AG04450 (cell line): ENCODE measurements around the gene IMPACT. TPM values are rescaled to one million over a fixed set of nuclear protein-coding genes. Genes with fewer than 3 reads are reported as not detected.

Source experiments
- CTCF ChIA-PET: fragments of 300-600, 350-600 bp; formaldehyde crosslinking; extraction: SDS; loops from one replicate; lab custom pipeline; 2022; ENCODE audit warnings: antibody characterized with exemption, inconsistent platforms; lab: Charles Lee
- POLR2A ChIA-PET: fragments of 350-600 bp; formaldehyde crosslinking; extraction: SDS; loops from one replicate; lab custom pipeline; 2021; ENCODE audit warnings: antibody characterized with exemption, inconsistent platforms; lab: Yijun Ruan, JAX
- DNase-seq: peaks from one replicate; pipeline ENCODE4 v3.0.0-alpha.2; 2011; ENCODE audit warnings: low read depth, low spot score
- H3K27ac ChIP-seq: one replicate; pipeline ENCODE4 v1.5.1; 2012; ENCODE audit warnings: low read depth, low read length, control low read depth
- H3K27me3 ChIP-seq: one replicate; pipeline ENCODE4 v1.6.0; 2012; ENCODE audit warnings: low read length; ENCODE audit not compliant: control insufficient read depth, insufficient read depth
- H3K4me3 ChIP-seq: 2 replicates; pipeline ENCODE4 v1.5.1; 2011; ENCODE audit warnings: mild to moderate bottlenecking, low read depth, low read length, control low read depth
- H3K9me3 ChIP-seq: 2 replicates; pipeline ENCODE4 v1.5.1; 2012; ENCODE audit warnings: low read length; ENCODE audit not compliant: control insufficient read depth, insufficient read depth
- CTCF ChIP-seq: IDR thresholded peaks from 2 replicates; pipeline ENCODE4 v1.5.1; 2011; ENCODE audit warnings: low read depth, low read length, control low read depth, inconsistent platforms
- polyA plus RNA-seq: library from polyadenylated mRNA; depleted of rRNA; stranded (reverse); fragments of >200 nt; gene quantifications from 2 replicates; pipeline ENCODE4 v1.2.3, GENCODE V29; 2011

The IMPACT gene
- polyA plus RNA-seq, 1 experiment = 31.7 TPM

- CTCF ChIA-PET = interaction anchor here (1.4 to 1.5 kb wide), 2 partner anchors 21 to 22 kb away, joined by 6 to 8 read pairs; no protein-coding TSS in a partner anchor
- H3K27ac ChIP-seq = no peak overlapping the region
Observed at GRCh38 chr18:24466771-24467170, 40.3 kb downstream of the IMPACT start.

GRCh38 chr18:24470022-24470618, 43.6 kb downstream of the IMPACT start:
- POLR2A ChIA-PET = interaction anchor here (0.6 kb wide), 1 partner anchor 30 kb away, joined by 6 read pairs; no protein-coding TSS in a partner anchor
- peaks cover 4% of the 10 kb centered on the region for H3K27me3 ChIP-seq
- DNase-seq = no peak
- CTCF ChIA-PET = no interaction called here
- H3K27ac ChIP-seq = no peak overlapping the region
- TF ChIP-seq CTCF = no peak
- H3K9me3 ChIP-seq = no peaks in the 10 kb centered on the region
- no peak overlapping the region for H3K4me3 ChIP-seq

More at GRCh38 chr18:24466771-24467170, 40.3 kb downstream of the IMPACT start:
- DNase-seq = no peak
- POLR2A ChIA-PET = no interaction called here
- no peaks in the 10 kb centered on the region for H3K9me3 ChIP-seq
- peaks cover 4% of the 10 kb centered on the region for H3K27me3 ChIP-seq
- H3K4me3 ChIP-seq = no peak overlapping the region
- no peak for TF ChIP-seq CTCF

- ChIA-PET CTCF (interaction anchor here (1.0 kb wide), 1 partner anchor 18 kb away, joined by 5 read pairs; no protein-coding TSS in a partner anchor), POLR2A (no interaction called here)
- Histone ChIP-seq H3K4me3 (no peak overlapping the region), H3K27me3 (peaks cover 2% of the 10 kb centered on the region), H3K9me3 (no peaks in the 10 kb centered on the region), H3K27ac (no peak overlapping the region)
- no peak for DNase-seq
- no peak for TF ChIP-seq CTCF
Observed at GRCh38 chr18:24470805-24471204, 44.3 kb downstream of the IMPACT start.

- DNase-seq = no peak
- CTCF ChIA-PET = no interaction called here
- no peak overlapping the region for H3K4me3 ChIP-seq
- no peak overlapping the region for H3K27ac ChIP-seq
- TF ChIP-seq CTCF = no peak
- H3K9me3 ChIP-seq = no peaks in the 10 kb centered on the region
- POLR2A ChIA-PET = no interaction called here
- peaks cover 2% of the 10 kb centered on the region for H3K27me3 ChIP-seq
Observed at GRCh38 chr18:24472591-24472990, 46.1 kb downstream of the IMPACT start.

GRCh38 chr18:24474406-24474805, 47.9 kb downstream of the IMPACT start:
- Histone ChIP-seq H3K4me3 (no peak overlapping the region), H3K27ac (no peak overlapping the region), H3K9me3 (no peaks in the 10 kb centered on the region), H3K27me3 (no peaks in the 10 kb centered on the region)
- no peak for DNase-seq
- no peak for TF ChIP-seq CTCF
- CTCF ChIA-PET = interaction anchor here (0.7 to 1.8 kb wide), 3 partner anchors 13 to 160 kb away, joined by 3 to 9 read pairs (median 5); no protein-coding TSS in a partner anchor
- POLR2A ChIA-PET = no interaction called here
